Hepatocyte (in vitro differentiated cells): ENCODE results near the gene SLC15A3. TPM values are rescaled to one million over a fixed set of nuclear protein-coding genes. Genes with fewer than 3 reads are reported as not detected.

ENCODE experiments used
- DNase-seq: peaks from one replicate; pipeline ENCODE4 v3.0.0-alpha.2; 2016; ENCODE audit warnings: low spot score
- H2AFZ ChIP-seq: fragments of 200-600 bp; sonication (generic); 2 replicates; pipeline ENCODE4 v1.6.0; 2016; ENCODE audit warnings: antibody characterized with exemption, mild to moderate bottlenecking
- H3K27ac ChIP-seq: fragments of 200-600 bp; sonication (generic); 2 replicates; pipeline ENCODE4 v1.5.1; 2016; ENCODE audit warnings: mild to moderate bottlenecking
- H3K27me3 ChIP-seq: fragments of 200-600 bp; sonication (generic); 2 replicates; pipeline ENCODE4 v1.6.1; 2016
- H3K36me3 ChIP-seq: fragments of 200-600 bp; sonication (generic); replicated peaks from 2 replicates; pipeline ENCODE4 v1.5.1; 2016; ENCODE audit warnings: low read depth; ENCODE audit not compliant: insufficient read depth
- H3K4me1 ChIP-seq: fragments of 200-600 bp; sonication (generic); 2 replicates; pipeline ENCODE4 v1.5.1; 2016; ENCODE audit warnings: mild to moderate bottlenecking, moderate library complexity; ENCODE audit not compliant: insufficient read depth
- H3K4me2 ChIP-seq: fragments of 200-600 bp; sonication (generic); 2 replicates; pipeline ENCODE4 v1.6.0; 2016
- H3K4me3 ChIP-seq: fragments of 200-600 bp; sonication (generic); 2 replicates; pipeline ENCODE4 v1.5.1; 2016; ENCODE audit warnings: mild to moderate bottlenecking
- H3K79me2 ChIP-seq: fragments of 200-600 bp; sonication (generic); 2 replicates; pipeline ENCODE4 v1.6.0; 2017; ENCODE audit warnings: mild to moderate bottlenecking
- H3K9me2 ChIP-seq: fragments of 200-600 bp; sonication (generic); replicated peaks from 2 replicates; pipeline ENCODE4 v1.6.0; 2017; ENCODE audit warnings: mild to moderate bottlenecking; ENCODE audit not compliant: insufficient read depth
- H3K9me3 ChIP-seq: fragments of 200-600 bp; sonication (generic); 2 replicates; pipeline ENCODE4 v1.5.1; 2016; ENCODE audit warnings: low read depth, mild to moderate bottlenecking
- H4K20me1 ChIP-seq: fragments of 200-600 bp; sonication (generic); 2 replicates; pipeline ENCODE4 v1.6.0; 2016; ENCODE audit warnings: mild to moderate bottlenecking; ENCODE audit not compliant: insufficient read depth, poor library complexity, severe bottlenecking
- CTCF ChIP-seq: fragments of 200-600 bp; sonication (generic); IDR thresholded peaks from 2 replicates; pipeline ENCODE4 v1.5.1; 2016; ENCODE audit warnings: antibody characterized with exemption, mild to moderate bottlenecking; ENCODE audit not compliant: poor library complexity
- EZH2 ChIP-seq: fragments of 200-600 bp; sonication (generic); IDR thresholded peaks from 2 replicates; pipeline ENCODE4 v1.6.1; 2016; ENCODE audit warnings: antibody characterized with exemption, mild to moderate bottlenecking, borderline replicate concordance
- EZH2phosphoT487 ChIP-seq: fragments of 200-600 bp; sonication (generic); IDR thresholded peaks from one replicate; pipeline ENCODE4 v1.6.1; 2018; ENCODE audit warnings: antibody characterized with exemption, mild to moderate bottlenecking, low read depth, moderate library complexity; ENCODE audit not compliant: unreplicated experiment, severe bottlenecking
- WGBS: methylation state at CpG from one replicate; pipeline ENCODE4 v1.1.6; 2016; ENCODE audit warnings: low lambda C conversion rate; ENCODE audit errors: missing lambda C conversion rate; 5-methylcytosine and 5-hydroxymethylcytosine counted together
- polyA plus RNA-seq: library from polyadenylated mRNA; unstranded; fragments of >200 nt; fragmentation: Nextera tagmentation; extraction: Ambion mirVana; gene quantifications from 2 replicates; pipeline ENCODE4 v1.2.1, GENCODE V29; 2016
- total RNA-seq: library from RNA; depleted of rRNA; stranded (reverse); fragments of >200 nt; gene quantifications from 2 replicates; pipeline ENCODE4 v1.2.3, GENCODE V29; 2014

The SLC15A3 gene
- total and polyA plus RNA-seq, 2 experiments from 2014 or later: 0.56 to 3.3 TPM

GRCh38 chr11:60929764-60930163 lies 22.2 kb downstream of the SLC15A3 start:
- Histone ChIP-seq H3K4me2 (no peak overlapping the region), H3K79me2 (peaks cover 6% of the 10 kb centered on the region), H3K36me3 (no peaks in the 10 kb centered on the region), H3K27me3 (no peaks in the 10 kb centered on the region), H4K20me1 (no peaks in the 10 kb centered on the region), H3K27ac (no peak overlapping the region), H2AFZ (no peak overlapping the region), H3K4me1 (no peaks in the 10 kb centered on the region), H3K9me3 (no peaks in the 10 kb centered on the region), H3K9me2 (no peaks in the 10 kb centered on the region), H3K4me3 (no peak overlapping the region)
- TF ChIP-seq EZH2phosphoT487 (no peak), EZH2 (no peak), CTCF (no peak)
- 91% methylated on average over 4 of the region's 4 CpGs for WGBS
- no peak for DNase-seq

DNA sequence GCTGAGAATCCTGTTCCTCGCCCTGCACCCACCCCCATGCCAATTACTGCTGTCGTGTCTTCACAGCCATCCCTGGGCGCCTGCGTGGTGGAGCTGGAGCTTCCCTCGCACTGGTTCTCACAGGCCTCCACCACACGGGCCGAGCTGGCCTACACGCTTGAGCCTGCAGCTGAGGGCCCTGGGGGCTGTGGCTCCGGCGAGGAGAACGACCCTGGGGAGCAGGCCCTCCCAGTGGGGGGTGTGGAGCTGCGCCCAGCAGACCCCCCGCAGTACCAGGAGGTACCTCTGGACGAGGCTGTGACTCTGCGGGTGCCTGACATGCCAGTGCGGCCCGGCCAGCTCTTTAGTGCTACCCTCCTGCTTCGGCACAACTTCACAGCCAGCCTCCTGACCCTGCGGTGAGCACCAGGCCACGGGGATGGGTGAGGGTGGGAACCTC lies 23.4 kb downstream of the SLC15A3 start:
- Histone ChIP-seq H3K4me3 (no peak overlapping the region), H3K27me3 (no peaks in the 10 kb centered on the region), H4K20me1 (no peaks in the 10 kb centered on the region), H3K9me3 (no peaks in the 10 kb centered on the region), H3K27ac (no peak overlapping the region), H3K4me2 (no peak overlapping the region), H3K9me2 (no peaks in the 10 kb centered on the region), H3K79me2 (peaks cover 10% of the 10 kb centered on the region), H3K4me1 (peaks cover 5% of the 10 kb centered on the region), H2AFZ (no peak overlapping the region), H3K36me3 (no peaks in the 10 kb centered on the region)
- DNase-seq: no peak
- no peak for TF ChIP-seq EZH2
- TF ChIP-seq EZH2phosphoT487: no peak
- TF ChIP-seq CTCF: no peak
- WGBS: 97% methylated on average over 19 of the region's 20 CpGs

GRCh38 chr11:60927600-60927999 lies 24.4 kb downstream of the SLC15A3 start:
- no peak overlapping the region for H3K4me3 ChIP-seq
- H3K27ac ChIP-seq: no peak overlapping the region
- no peak overlapping the region for H3K4me2 ChIP-seq
- peaks cover 5% of the 10 kb centered on the region for H3K4me1 ChIP-seq
- DNase-seq: no peak
- H3K36me3 ChIP-seq: no peaks in the 10 kb centered on the region
- peaks cover 10% of the 10 kb centered on the region for H3K79me2 ChIP-seq
- no peaks in the 10 kb centered on the region for H3K27me3 ChIP-seq
- no peaks in the 10 kb centered on the region for H4K20me1 ChIP-seq
- 93% methylated on average over 16 of the region's 16 CpGs for WGBS
- TF ChIP-seq CTCF (no peak), EZH2phosphoT487 (no peak), EZH2 (no peak)
- H3K9me3 ChIP-seq: no peaks in the 10 kb centered on the region
- no peak overlapping the region for H2AFZ ChIP-seq
- H3K9me2 ChIP-seq: no peaks in the 10 kb centered on the region
